GM18505 (cell line): Measurements from ENCODE around the gene ARHGEF39.
"Not testable (repeated sequence)": the region's sequence is repeated elsewhere in the genome, so short reads cannot be mapped to it uniquely, and the experiment has no call there.

ENCODE experiments used
- ATAC-seq: cut with Tn5 transposase; IDR thresholded peaks from one replicate; pipeline ENCODE4 v1.9.1; 2021; ENCODE audit not compliant: unreplicated experiment
- POLR2A ChIP-seq: IDR thresholded peaks from 4 replicates; pipeline ENCODE4 v1.6.1; 2011; ENCODE audit warnings: borderline replicate concordance; ENCODE audit not compliant: insufficient read depth, insufficient read length; ENCODE audit errors: extremely low read depth

The ARHGEF39 gene

GRCh38 chr9:35658137-35658967 is 6.6 kb downstream of the ARHGEF39 start, which contains the start of gene CCDC107:
CCDC107 (plus strand) TSS chr9:35658292; CDS start chr9:35658380, 88 bp downstream.
- ATAC-seq, result peak; percentile 55
- peak; percentile 90 for TF ChIP-seq POLR2A

DNA sequence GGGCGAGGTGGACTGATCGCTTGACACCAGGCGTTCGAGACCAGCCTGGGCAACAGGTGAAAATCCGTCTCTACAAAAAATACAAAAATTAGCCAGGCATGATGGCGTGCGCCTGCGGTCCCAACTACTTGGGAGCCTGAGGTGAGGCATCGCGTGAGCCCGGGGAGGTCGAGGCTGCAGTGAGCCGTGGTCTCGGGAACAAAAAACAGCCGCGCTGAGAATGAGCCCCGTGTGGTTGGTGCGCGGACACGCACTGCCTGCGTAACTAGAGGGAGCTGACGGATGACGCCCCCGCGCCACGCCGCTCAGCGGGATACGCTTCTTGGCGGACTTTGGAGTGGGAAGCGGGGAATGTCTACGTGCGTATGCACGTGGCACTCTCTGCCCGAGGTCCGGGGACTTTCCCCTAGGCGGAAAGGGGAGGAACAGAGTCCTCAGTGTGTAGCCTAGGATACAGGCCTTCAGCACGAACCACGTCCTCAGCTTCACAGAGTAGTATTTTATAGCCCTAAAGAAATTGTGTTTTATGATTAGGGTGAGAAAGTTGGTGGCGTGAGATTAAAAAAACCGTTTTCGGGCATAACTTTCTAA is 7.4 kb downstream of the ARHGEF39 start, which contains the start of gene RMRP:
Gene RMRP (minus strand): TSS at position 474 of the 591 bp plus-strand sequence.
- TF ChIP-seq POLR2A, result no peak
- ATAC-seq, result peak; percentile 77

DNA sequence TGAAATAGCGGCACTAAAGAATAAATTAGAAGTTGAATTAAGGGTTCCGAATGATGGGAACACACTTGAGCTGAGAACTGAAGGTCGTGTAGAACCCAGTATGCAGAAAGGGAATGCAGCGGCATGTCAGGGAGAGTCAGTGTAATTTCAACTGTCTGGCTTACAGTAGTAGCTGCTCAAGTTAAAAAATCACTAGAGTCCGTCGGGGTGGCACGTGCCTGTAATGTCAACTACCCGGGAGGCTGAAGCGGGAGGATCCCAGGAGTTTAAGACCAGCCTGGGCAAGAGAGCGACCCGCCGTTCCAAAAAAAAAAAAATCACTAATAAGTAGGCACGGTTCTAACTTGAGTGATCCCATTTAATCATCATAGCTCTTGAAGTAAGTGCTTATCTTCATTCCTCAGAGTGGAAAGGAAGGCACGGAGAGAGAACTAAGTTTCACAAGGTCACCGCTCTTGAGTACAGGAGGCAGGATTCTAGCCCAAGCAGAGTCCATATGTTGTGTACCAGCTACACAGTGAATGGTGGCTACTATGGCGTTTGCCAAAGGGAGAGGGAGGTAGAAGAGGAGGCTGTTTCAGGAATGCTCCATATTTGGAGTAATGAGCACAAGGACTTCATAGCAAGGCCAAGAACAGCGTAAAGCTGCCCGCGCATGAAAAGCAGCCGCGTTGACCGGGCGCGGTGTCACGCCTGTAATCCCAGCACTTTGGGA is 8.0 kb downstream of the ARHGEF39 start:
- no peak for ATAC-seq
- no peak for TF ChIP-seq POLR2A

GRCh38 chr9:35656348-35656747 is 8.6 kb downstream of the ARHGEF39 start:
- ATAC-seq, result no peak
- TF ChIP-seq POLR2A, result no peak

GRCh38 chr9:35653611-35654010 is 11.4 kb downstream of the ARHGEF39 start:
- no peak for TF ChIP-seq POLR2A
- ATAC-seq, result no peak

DNA sequence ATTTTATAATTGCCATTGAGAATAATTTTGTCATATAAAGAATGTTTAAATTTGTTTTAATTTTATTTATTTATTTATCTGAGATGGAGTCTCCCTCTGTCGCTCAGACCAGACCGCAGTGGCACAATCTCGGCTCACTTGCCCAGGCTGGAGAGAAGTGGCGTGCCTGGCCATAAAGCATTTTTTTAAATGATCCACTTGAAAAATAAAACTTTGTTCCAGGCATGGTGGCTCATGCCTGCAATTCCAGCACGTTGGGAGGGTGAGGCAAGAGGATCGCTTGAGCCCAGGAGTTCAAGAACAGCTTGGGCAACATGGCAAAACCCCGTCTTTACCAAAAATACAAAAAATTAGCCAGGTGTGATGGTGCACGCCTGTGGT is 12.2 kb downstream of the ARHGEF39 start:
- no peak for TF ChIP-seq POLR2A
- no peak for ATAC-seq

- no peak for ATAC-seq
- no peak for TF ChIP-seq POLR2A
These were observed 12.8 kb downstream of the ARHGEF39 start for GRCh38 chr9:35651956-35652828.

GRCh38 chr9:35650341-35651158 is 14.4 kb downstream of the ARHGEF39 start, which contains the start of gene SIT1:
SIT1 (minus strand) TSS chr9:35650931; CDS start chr9:35650853, 78 bp downstream.
- no peak for ATAC-seq
- no peak for TF ChIP-seq POLR2A

DNA sequence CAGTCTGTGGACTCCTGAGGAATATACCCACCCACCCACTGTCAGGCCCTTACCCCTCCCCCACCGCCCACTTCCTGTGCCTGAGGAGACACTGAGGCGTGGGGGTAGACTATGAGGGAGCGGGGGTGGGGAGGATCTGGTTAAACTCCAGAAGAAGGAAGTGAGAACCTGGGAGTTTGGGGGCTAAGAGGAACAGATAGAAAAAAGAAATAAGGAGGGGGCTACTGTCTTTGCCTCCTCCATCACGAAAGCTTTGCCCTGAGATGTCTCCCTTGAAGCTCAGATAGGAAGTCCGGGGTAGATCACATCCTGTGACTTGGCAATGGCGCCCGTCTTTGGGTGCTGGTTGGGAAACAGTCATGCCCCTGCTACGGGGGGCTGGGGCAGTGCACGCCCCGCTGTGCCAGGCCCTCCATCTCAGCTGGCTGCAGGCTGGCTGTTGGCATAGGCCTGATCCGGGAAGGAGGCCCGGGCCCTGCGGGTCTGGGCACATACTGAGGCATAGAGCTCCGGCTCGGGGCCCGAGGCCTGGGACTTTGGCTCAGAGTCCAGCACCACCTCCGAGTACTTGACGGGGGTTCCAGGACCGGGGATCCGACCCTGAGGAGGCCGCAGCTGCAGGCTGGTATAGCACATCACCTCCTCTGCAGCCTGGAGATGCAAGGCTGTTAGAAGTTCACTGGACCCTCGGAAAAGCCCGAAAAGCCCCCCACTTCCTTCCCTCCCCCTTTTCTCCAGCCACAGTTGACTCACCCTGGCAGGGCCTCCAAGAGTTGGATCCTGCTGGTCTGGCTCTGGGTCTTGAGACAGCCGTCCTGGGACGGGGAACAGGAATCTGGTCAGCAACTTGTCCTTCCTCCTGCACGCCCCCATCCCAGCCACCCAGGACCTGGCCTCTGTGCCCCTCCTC is 15.3 kb downstream of the ARHGEF39 start:
- ATAC-seq, result no peak
- TF ChIP-seq POLR2A, result no peak

DNA sequence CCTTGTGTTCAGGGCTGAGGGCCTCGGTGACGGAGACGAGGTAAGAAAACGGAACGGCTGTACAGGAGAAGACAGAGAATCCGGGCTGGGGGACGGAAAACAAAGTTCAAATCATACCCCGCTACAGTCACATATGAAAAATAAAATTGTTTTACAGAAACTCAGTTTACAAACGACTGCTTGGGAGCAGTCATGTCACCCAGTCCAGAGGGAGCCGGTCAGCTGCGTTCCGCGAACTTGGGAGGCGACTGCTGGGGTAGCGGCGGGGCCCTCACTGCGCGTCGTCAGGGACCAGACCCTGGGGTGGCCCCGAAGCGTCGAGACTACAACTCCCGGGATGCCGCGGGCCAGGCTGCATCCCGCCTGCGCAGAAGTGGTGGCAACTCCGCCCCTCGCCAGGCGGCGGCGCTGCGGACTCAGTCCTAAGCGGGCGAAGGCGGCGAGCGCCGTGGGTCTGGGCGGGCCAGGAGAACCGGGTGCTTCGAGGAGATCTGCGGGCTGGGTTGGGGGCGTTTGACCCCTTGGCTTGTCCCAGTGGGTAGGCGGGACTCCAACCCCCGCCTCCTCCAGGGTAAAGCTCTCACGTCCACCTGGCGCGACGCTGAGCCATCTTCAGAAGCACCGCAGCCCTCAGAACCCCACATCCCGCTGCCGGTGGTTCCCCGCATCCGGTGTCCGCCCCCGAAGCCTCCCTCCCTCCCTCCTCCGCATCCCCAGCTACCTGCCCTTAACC is 18.3 kb downstream of the ARHGEF39 start:
- TF ChIP-seq POLR2A, result peak; percentile 84

DNA sequence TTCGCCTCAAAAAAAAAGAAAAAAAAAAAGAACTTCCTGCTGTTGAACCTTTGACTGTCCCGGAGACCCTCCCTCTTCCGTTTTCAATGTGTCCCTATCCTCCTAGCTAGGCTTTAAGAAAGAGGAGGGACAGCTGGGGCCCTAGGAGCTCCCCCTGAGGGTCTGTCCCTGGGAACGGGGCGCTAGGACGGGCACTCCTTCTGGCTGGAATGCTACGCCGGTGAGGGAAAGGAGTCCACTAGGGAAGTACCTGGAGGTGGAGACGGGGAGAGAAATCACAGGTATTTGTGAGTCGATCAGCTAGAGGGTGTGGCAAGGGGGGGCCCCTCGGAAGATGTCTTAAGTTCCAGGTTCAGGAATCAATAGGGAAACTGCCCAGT is 18.9 kb downstream of the ARHGEF39 start:
- no peak for ATAC-seq
- no peak for TF ChIP-seq POLR2A

More for the DNA sequence above, 18.3 kb downstream of the ARHGEF39 start:
- peak; percentile 83 for ATAC-seq

GRCh38 chr9:35645736-35646135 is 19.3 kb downstream of the ARHGEF39 start:
- not testable (repeated sequence) for ATAC-seq
